ENCODE results near the gene CAMTA1.
A peak's percentile ranks its signal among the peaks of the same experiment; 100 is the strongest.

CAMTA1 gene

GRCh38 chr1:6985549-6986276, 200.5 kb downstream of the CAMTA1 start:
- DNase-seq (ENCODE audit: low read depth): no peak
- no peak for TF ChIP-seq CTCF (conservative IDR thresholded peaks at IDR 0.05; ENCODE audit: control insufficient read depth, insufficient read depth, low read depth, low read length)
- H3K4me3 ChIP-seq (ENCODE audit: control insufficient read depth, low read depth, low read length): no peak overlapping the region

- TF ChIP-seq CTCF (conservative IDR thresholded peaks at IDR 0.05; ENCODE audit: control insufficient read depth, insufficient read depth, low read depth, low read length): no peak
- H3K4me3 ChIP-seq (ENCODE audit: control insufficient read depth, low read depth, low read length): no peak overlapping the region
Measured at GRCh38 chr1:6986281-6986680, 201.0 kb downstream of the CAMTA1 start.

GRCh38 chr1:6987940-6988339, 202.7 kb downstream of the CAMTA1 start:
- no peak for TF ChIP-seq CTCF (conservative IDR thresholded peaks at IDR 0.05; ENCODE audit: control insufficient read depth, insufficient read depth, low read depth, low read length)
- no peak for DNase-seq (ENCODE audit: low read depth)
- no peak overlapping the region for H3K4me3 ChIP-seq (ENCODE audit: control insufficient read depth, low read depth, low read length)

More at GRCh38 chr1:6986281-6986680, 201.0 kb downstream of the CAMTA1 start:
- no peak for DNase-seq (ENCODE audit: low read depth)

GRCh38 chr1:6988796-6989195, 203.5 kb downstream of the CAMTA1 start:
- TF ChIP-seq CTCF (conservative IDR thresholded peaks at IDR 0.05; ENCODE audit: control insufficient read depth, insufficient read depth, low read depth, low read length): no peak
- no peak overlapping the region for H3K4me3 ChIP-seq (ENCODE audit: control insufficient read depth, low read depth, low read length)
- no peak for DNase-seq (ENCODE audit: low read depth)

GRCh38 chr1:6989212-6990159, 204.2 kb downstream of the CAMTA1 start:
- no peak for DNase-seq (ENCODE audit: low read depth)
- TF ChIP-seq CTCF (conservative IDR thresholded peaks at IDR 0.05; ENCODE audit: control insufficient read depth, insufficient read depth, low read depth, low read length): no peak
- H3K4me3 ChIP-seq (ENCODE audit: control insufficient read depth, low read depth, low read length): no peak overlapping the region

- DNase-seq (ENCODE audit: low read depth): peak; percentile 85
- TF ChIP-seq CTCF (conservative IDR thresholded peaks at IDR 0.05; ENCODE audit: control insufficient read depth, insufficient read depth, low read depth, low read length): no peak
Measured at GRCh38 chr1:6991266-6991665, 206.0 kb downstream of the CAMTA1 start.

More at GRCh38 chr1:6991266-6991665, 206.0 kb downstream of the CAMTA1 start:
- no peak overlapping the region for H3K4me3 ChIP-seq (ENCODE audit: control insufficient read depth, low read depth, low read length)

Measured in fibroblast of mammary gland (primary cell).